ENCODE results near the gene DCPS. TPM values are rescaled to one million over a fixed set of nuclear protein-coding genes. Genes with fewer than 3 reads are reported as not detected.
"Not testable (repeated sequence)": the region's sequence is repeated elsewhere in the genome, so short reads cannot be mapped to it uniquely, and the experiment has no call there.

DCPS gene
- total and polyA plus RNA-seq, 2 experiments from 2014 or later = 12.1 to 26.1 TPM

- no peaks in the 10 kb centered on the region for H3K36me3 ChIP-seq (ENCODE audit: low read depth)
- no peaks in the 10 kb centered on the region for H3K27me3 ChIP-seq (replicated peaks; ENCODE audit: insufficient read depth)
- WGBS, 2 experiments (ENCODE audit: low coverage in 1 of 2, low lambda C conversion rate in 2 of 2, missing lambda C conversion rate in 2 of 2) = 7% methylated on average over 12 of the region's 12 CpGs
- peaks cover 6% of the 10 kb centered on the region for H3K4me1 ChIP-seq (ENCODE audit: insufficient read depth)
- H4K20me1 ChIP-seq (ENCODE audit: insufficient read depth) = no peaks in the 10 kb centered on the region
- peak overlapping the region; percentile 95 for H2AFZ ChIP-seq
- H3K27ac ChIP-seq = peak overlapping the region; percentile 89
- DNase-seq = no peak
- in situ Hi-C loops (cut with MboI) = no loop called here
- H3K4me2 ChIP-seq (ENCODE audit: unreplicated experiment) = peak overlapping the region; percentile 97
- peaks cover 9% of the 10 kb centered on the region for H3F3A ChIP-seq (ENCODE audit: insufficient read depth)
- TF ChIP-seq EZH2 (IDR thresholded peaks at IDR 0.05; ENCODE audit: insufficient read depth, poor library complexity, severe bottlenecking) (no peak), EZH2phosphoT487 (IDR thresholded peaks at IDR 0.05; ENCODE audit: insufficient read depth, low read depth) (no peak)
- H3K9me3 ChIP-seq (ENCODE audit: low read depth) = no peaks in the 10 kb centered on the region
- peaks cover 22% of the 10 kb centered on the region for H3K79me2 ChIP-seq (ENCODE audit: insufficient read depth)
- H3K9me2 ChIP-seq (ENCODE audit: insufficient read depth) = no peaks in the 10 kb centered on the region
- peak overlapping the region; percentile 92 for H3K9ac ChIP-seq
- H3K4me3 ChIP-seq = peak overlapping the region; percentile 89
Observed at GRCh38 chr11:126304457-126305075, 706 bp downstream of the DCPS start.

GRCh38 chr11:126305699-126306098 lies 1.8 kb downstream of the DCPS start:
- H3K4me3 ChIP-seq = no peak overlapping the region
- no peaks in the 10 kb centered on the region for H3K9me3 ChIP-seq (ENCODE audit: low read depth)
- H4K20me1 ChIP-seq (ENCODE audit: insufficient read depth) = no peaks in the 10 kb centered on the region
- in situ Hi-C loops (cut with MboI) = no loop called here
- no peak overlapping the region for H2AFZ ChIP-seq
- H3K9ac ChIP-seq = no peak overlapping the region
- H3K27ac ChIP-seq = no peak overlapping the region
- DNase-seq = no peak
- H3K27me3 ChIP-seq (replicated peaks; ENCODE audit: insufficient read depth) = no peaks in the 10 kb centered on the region
- H3K79me2 ChIP-seq (ENCODE audit: insufficient read depth) = peaks cover 22% of the 10 kb centered on the region
- peaks cover 6% of the 10 kb centered on the region for H3K4me1 ChIP-seq (ENCODE audit: insufficient read depth)
- H3F3A ChIP-seq (ENCODE audit: insufficient read depth) = peaks cover 9% of the 10 kb centered on the region
- no peaks in the 10 kb centered on the region for H3K36me3 ChIP-seq (ENCODE audit: low read depth)
- no peak overlapping the region for H3K4me2 ChIP-seq (ENCODE audit: unreplicated experiment)
- WGBS, 2 experiments (ENCODE audit: low coverage in 1 of 2, low lambda C conversion rate in 2 of 2, missing lambda C conversion rate in 2 of 2) = 98% methylated on average over 4 of the region's 4 CpGs
- H3K9me2 ChIP-seq (ENCODE audit: insufficient read depth) = no peaks in the 10 kb centered on the region
- no peak for TF ChIP-seq EZH2 (IDR thresholded peaks at IDR 0.05; ENCODE audit: insufficient read depth, poor library complexity, severe bottlenecking)
- no peak for TF ChIP-seq EZH2phosphoT487 (IDR thresholded peaks at IDR 0.05; ENCODE audit: insufficient read depth, low read depth)

- Histone ChIP-seq H3K4me1 (ENCODE audit: insufficient read depth) (peaks cover 6% of the 10 kb centered on the region), H2AFZ (no peak overlapping the region), H4K20me1 (ENCODE audit: insufficient read depth) (no peaks in the 10 kb centered on the region), H3K9me3 (ENCODE audit: low read depth) (no peaks in the 10 kb centered on the region), H3K4me3 (no peak overlapping the region), H3K27ac (no peak overlapping the region), H3F3A (ENCODE audit: insufficient read depth) (peaks cover 9% of the 10 kb centered on the region), H3K9me2 (ENCODE audit: insufficient read depth) (no peaks in the 10 kb centered on the region), H3K9ac (no peak overlapping the region), H3K4me2 (ENCODE audit: unreplicated experiment) (no peak overlapping the region), H3K79me2 (ENCODE audit: insufficient read depth) (peaks cover 13% of the 10 kb centered on the region), H3K27me3 (replicated peaks; ENCODE audit: insufficient read depth) (no peaks in the 10 kb centered on the region), H3K36me3 (ENCODE audit: low read depth) (no peaks in the 10 kb centered on the region)
- DNase-seq = peak; percentile 68
- in situ Hi-C loops (cut with MboI) = no loop called here
- WGBS, 2 experiments (ENCODE audit: low coverage in 1 of 2, low lambda C conversion rate in 2 of 2, missing lambda C conversion rate in 2 of 2) = 47 to 49% methylated on average over 5 of the region's 5 CpGs
- TF ChIP-seq EZH2phosphoT487 (IDR thresholded peaks at IDR 0.05; ENCODE audit: insufficient read depth, low read depth) (no peak), EZH2 (IDR thresholded peaks at IDR 0.05; ENCODE audit: insufficient read depth, poor library complexity, severe bottlenecking) (no peak)
Observed at GRCh38 chr11:126307706-126308105, 3.8 kb downstream of the DCPS start.

- Histone ChIP-seq H3K9ac (no peak overlapping the region), H3K9me3 (ENCODE audit: low read depth) (no peaks in the 10 kb centered on the region), H3K4me3 (no peak overlapping the region), H3K4me1 (ENCODE audit: insufficient read depth) (peaks cover 6% of the 10 kb centered on the region), H3K27ac (no peak overlapping the region), H3F3A (ENCODE audit: insufficient read depth) (peaks cover 9% of the 10 kb centered on the region), H4K20me1 (ENCODE audit: insufficient read depth) (no peaks in the 10 kb centered on the region), H3K36me3 (ENCODE audit: low read depth) (no peaks in the 10 kb centered on the region), H3K9me2 (ENCODE audit: insufficient read depth) (no peaks in the 10 kb centered on the region), H2AFZ (no peak overlapping the region), H3K79me2 (ENCODE audit: insufficient read depth) (peaks cover 7% of the 10 kb centered on the region), H3K27me3 (replicated peaks; ENCODE audit: insufficient read depth) (no peaks in the 10 kb centered on the region), H3K4me2 (ENCODE audit: unreplicated experiment) (no peak overlapping the region)
- 61 to 63% methylated on average over 4 of the region's 4 CpGs for WGBS, 2 experiments (ENCODE audit: low coverage in 1 of 2, low lambda C conversion rate in 2 of 2, missing lambda C conversion rate in 2 of 2)
- in situ Hi-C loops (cut with MboI) = no loop called here
- DNase-seq = no peak
- no peak for TF ChIP-seq EZH2 (IDR thresholded peaks at IDR 0.05; ENCODE audit: insufficient read depth, poor library complexity, severe bottlenecking)
- TF ChIP-seq EZH2phosphoT487 (IDR thresholded peaks at IDR 0.05; ENCODE audit: insufficient read depth, low read depth) = no peak
Observed at GRCh38 chr11:126308271-126308671, 4.4 kb downstream of the DCPS start.

- H3K4me1 ChIP-seq (ENCODE audit: insufficient read depth) = peaks cover 11% of the 10 kb centered on the region
- H3K9me3 ChIP-seq (ENCODE audit: low read depth); H2AFZ ChIP-seq; H3K27ac ChIP-seq; DNase-seq; H3K36me3 ChIP-seq (ENCODE audit: low read depth); H3K9ac ChIP-seq; H3K79me2 ChIP-seq (ENCODE audit: insufficient read depth); H3K27me3 ChIP-seq (replicated peaks; ENCODE audit: insufficient read depth); H3K9me2 ChIP-seq (ENCODE audit: insufficient read depth); H3K4me2 ChIP-seq (ENCODE audit: unreplicated experiment); in situ Hi-C loops (cut with MboI); H4K20me1 ChIP-seq (ENCODE audit: insufficient read depth); H3K4me3 ChIP-seq; H3F3A ChIP-seq (ENCODE audit: insufficient read depth): not testable (repeated sequence)
- 98 to 100% methylated on average over 3 to 4 of the region's 4 CpGs for WGBS, 2 experiments (ENCODE audit: low coverage in 1 of 2, low lambda C conversion rate in 2 of 2, missing lambda C conversion rate in 2 of 2)
Observed at GRCh38 chr11:126308771-126309170, 4.9 kb downstream of the DCPS start.
